LNCaP clone FGC (cell line): ENCODE data around the gene FIGLA.

ENCODE experiments used
- DNase-seq: peaks from one replicate; pipeline ENCODE4 v3.0.0-alpha.2; 2011; ENCODE audit warnings: low read depth
- H3K4me3 ChIP-seq: 2 replicates; pipeline ENCODE4 v1.5.1; 2011; ENCODE audit warnings: mild to moderate bottlenecking, low read depth, low read length, control low read depth
- TF ChIP-seq, protein P1 (sequence below): IDR thresholded peaks from 2 replicates; pipeline ENCODE4 v1.5.1; 2012; ENCODE audit warnings: mild to moderate bottlenecking; ENCODE audit not compliant: control insufficient read depth, insufficient read depth; ENCODE audit errors: extremely low read depth

FIGLA gene

GRCh38 chr2:70756128-70756527, 34.3 kb downstream of the FIGLA start:
- no peak for DNase-seq

DNA sequence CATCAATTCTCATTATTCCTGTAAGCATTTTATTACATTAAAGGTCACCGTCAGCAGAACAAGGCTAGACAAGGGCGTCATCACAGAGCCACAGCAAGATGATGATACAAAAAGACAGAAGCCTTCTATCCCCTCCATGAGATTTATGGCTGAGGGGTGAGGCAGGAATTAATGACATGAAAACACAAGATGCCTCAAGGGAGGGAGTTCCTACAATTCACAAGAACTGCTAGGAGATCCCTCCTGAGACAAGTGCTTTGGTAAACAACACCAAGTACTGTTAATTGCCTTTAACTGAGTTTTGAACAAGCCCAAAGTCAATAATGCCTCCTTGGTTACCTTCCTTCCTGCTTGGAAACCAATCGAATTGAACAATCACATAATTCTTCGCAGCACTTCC, 36.5 kb downstream of the FIGLA start:
- H3K4me3 ChIP-seq = no peak overlapping the region
- DNase-seq = no peak
- TF ChIP-seq, protein P1, sequence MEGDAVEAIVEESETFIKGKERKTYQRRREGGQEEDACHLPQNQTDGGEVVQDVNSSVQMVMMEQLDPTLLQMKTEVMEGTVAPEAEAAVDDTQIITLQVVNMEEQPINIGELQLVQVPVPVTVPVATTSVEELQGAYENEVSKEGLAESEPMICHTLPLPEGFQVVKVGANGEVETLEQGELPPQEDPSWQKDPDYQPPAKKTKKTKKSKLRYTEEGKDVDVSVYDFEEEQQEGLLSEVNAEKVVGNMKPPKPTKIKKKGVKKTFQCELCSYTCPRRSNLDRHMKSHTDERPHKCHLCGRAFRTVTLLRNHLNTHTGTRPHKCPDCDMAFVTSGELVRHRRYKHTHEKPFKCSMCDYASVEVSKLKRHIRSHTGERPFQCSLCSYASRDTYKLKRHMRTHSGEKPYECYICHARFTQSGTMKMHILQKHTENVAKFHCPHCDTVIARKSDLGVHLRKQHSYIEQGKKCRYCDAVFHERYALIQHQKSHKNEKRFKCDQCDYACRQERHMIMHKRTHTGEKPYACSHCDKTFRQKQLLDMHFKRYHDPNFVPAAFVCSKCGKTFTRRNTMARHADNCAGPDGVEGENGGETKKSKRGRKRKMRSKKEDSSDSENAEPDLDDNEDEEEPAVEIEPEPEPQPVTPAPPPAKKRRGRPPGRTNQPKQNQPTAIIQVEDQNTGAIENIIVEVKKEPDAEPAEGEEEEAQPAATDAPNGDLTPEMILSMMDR = no peak

More at GRCh38 chr2:70756128-70756527, 34.3 kb downstream of the FIGLA start:
- no peak overlapping the region for H3K4me3 ChIP-seq
- TF ChIP-seq, protein P1 = no peak

DNA sequence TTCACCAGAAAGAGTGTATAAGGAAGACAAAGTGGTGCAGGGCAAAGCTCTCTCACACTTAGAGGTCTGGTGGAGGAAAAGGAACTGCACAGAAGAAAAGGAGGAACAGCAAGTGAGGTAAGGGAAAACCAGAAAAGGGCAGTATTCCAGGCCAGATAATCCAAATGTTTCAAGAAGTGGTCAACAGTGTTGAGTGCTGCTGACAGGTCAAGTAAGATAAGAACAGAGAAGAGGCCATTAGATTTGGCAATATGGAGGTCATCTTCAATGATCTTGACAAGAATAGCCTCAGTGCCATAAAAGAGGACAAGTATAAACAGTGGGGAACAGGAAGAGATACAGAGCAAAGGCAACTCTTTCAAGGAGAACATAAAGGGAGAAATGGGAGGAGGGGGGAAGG, 37.4 kb downstream of the FIGLA start:
- no peak overlapping the region for H3K4me3 ChIP-seq
- TF ChIP-seq, protein P1 = no peak
- DNase-seq = no peak

- DNase-seq = no peak
- TF ChIP-seq, protein P1 = no peak
- H3K4me3 ChIP-seq = no peak overlapping the region
These were observed 38.0 kb downstream of the FIGLA start for GRCh38 chr2:70752396-70752795.

GRCh38 chr2:70751881-70752280, 38.6 kb downstream of the FIGLA start:
- TF ChIP-seq, protein P1 = no peak
- H3K4me3 ChIP-seq = no peak overlapping the region
- no peak for DNase-seq

DNA sequence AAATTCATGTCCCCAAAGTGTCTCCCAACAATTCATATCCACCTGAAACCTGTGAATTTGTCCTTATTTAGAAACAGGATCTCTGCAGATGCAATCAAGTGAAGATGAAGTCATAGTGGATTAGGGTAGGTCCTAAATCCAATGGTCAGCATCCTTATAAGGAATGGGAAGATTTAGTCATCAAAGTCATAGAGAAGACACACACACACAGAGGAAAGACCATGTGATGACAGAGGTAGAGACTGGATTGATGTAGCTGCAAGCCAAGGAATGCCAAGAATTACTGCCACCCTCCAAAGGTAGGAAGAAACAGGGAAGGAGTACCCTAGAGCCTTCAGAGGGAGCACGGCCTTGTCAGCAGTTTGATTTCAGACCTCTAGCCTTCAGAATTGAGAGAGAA, 40.1 kb downstream of the FIGLA start:
- DNase-seq = no peak
- TF ChIP-seq, protein P1 = no peak
- no peak overlapping the region for H3K4me3 ChIP-seq

DNA sequence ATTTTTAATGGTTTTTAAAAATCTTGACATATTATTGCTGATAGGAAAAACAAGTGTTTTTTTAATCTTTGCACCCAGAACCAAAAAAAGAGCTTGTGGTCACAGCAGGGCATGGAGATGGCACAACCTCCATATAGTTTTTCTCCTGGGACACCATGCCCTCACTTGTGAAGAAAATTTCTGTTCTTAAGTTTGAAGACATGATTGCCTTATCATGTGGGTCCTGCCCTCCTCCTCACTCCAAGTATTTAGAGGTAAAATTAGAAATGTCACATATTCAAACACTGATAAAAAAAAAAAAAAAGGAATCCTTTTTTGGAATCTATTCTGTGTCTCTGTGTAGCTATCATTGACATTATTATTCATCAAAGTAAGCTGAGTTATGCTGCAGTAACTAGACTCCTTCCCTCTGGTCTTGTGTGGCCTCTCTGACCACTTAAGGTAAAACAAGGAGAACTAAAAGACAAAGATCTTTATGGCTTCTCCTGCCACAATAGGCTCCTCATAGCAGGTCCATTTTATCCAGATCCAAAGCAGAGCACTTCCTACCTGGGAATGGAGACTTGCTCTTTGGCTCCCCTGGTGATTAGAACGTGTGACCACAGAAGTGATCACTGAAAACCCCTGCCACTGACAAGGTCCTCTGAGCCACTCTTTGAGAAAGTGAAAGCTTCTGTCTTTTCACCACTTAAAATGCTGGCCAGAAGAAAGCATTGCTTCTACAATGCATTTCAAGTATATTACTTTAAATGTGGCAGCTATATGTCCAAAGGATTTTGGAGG, 42.2 kb downstream of the FIGLA start:
- DNase-seq = no peak
- no peak overlapping the region for H3K4me3 ChIP-seq
- TF ChIP-seq, protein P1 = no peak
